Measurements from ENCODE around the gene B9D2. TPM values are rescaled to one million over a fixed set of nuclear protein-coding genes. Genes with fewer than 3 reads are reported as not detected.

B9D2 gene
- total and polyA plus RNA-seq, 2 of the 4 experiments (the other 2 are of a cell fraction) = 6.1 to 9.7 TPM

DNA sequence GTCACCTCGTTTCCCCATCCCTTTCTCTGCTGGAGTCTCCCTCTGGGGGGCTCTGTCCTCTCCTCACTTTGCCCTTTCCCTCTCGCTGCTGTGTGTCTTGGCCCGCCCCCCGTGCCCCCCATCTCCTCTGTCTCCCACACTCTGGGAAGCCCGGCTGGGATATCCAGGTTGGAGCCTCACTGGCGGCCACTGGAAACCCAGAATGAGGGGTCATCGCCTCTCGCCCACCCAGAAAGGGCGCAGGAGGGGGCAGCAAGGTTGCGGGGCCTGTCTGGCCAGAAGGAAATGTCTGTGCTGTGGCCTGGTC lies 38.4 kb downstream of the B9D2 start:
- Histone ChIP-seq H3K14ac (replicated peaks; ENCODE audit: low read depth, low read length) (peak overlapping the region; percentile 97), H4K8ac (ENCODE audit: low read depth in 2 of 2, low read length in 2 of 2) (peak overlapping the region; percentile 48 to 89; a peak in 2 of 4 replicates), H3K27me3 (ENCODE audit: control insufficient read depth, insufficient read depth, low read length) (no peaks in the 10 kb centered on the region), H4K5ac (ENCODE audit: low read depth, low read length) (peak overlapping the region; percentile 90), H3K56ac (ENCODE audit: extremely low read depth, insufficient read depth, low read length) (0 out of 2 replicates have a peak overlapping the region, but pooled peaks have one; percentile 22), H2AK9ac (replicated peaks; ENCODE audit: low read depth, low read length, poor library complexity) (peak overlapping the region; percentile 95), H3K23ac (ENCODE audit: low read depth, low read length) (peak overlapping the region; percentile 97), H3K4me3 (ENCODE audit: insufficient read depth, low read depth, low read length) (no peak overlapping the region), H2BK20ac (ENCODE audit: low read depth, low read length) (peak overlapping the region; percentile 89), H2BK15ac (ENCODE audit: low read depth, low read length) (peak overlapping the region; percentile 18; the same call in 1 of the 3 replicates), H2AFZ (replicated peaks; ENCODE audit: low read length, poor library complexity) (peak overlapping the region; percentile 69), H4K20me1 (ENCODE audit: insufficient read depth, low read length) (peaks cover 60% of the 10 kb centered on the region), H3K27ac (ENCODE audit: insufficient read depth, low read length) (peak overlapping the region; percentile 96), H2AK5ac (ENCODE audit: low read depth, low read length) (peak overlapping the region; percentile 100), H2BK5ac (ENCODE audit: low read depth, low read length, poor library complexity, severe bottlenecking) (peak overlapping the region; percentile 96), H3K18ac (ENCODE audit: low read depth, low read length) (peak overlapping the region; percentile 98), H3K79me1 (ENCODE audit: low read depth in 1 of 2, low read length in 2 of 2) (peaks cover 15 to 72% of the 10 kb centered on the region in 2 experiments), H4K91ac (ENCODE audit: insufficient read depth, low read depth, low read length) (peak overlapping the region; percentile 94), H3K4me2 (ENCODE audit: low read depth, low read length) (peak overlapping the region; percentile 56; the same call in 1 of the 2 replicates), H3K4ac (ENCODE audit: low read depth, low read length) (peak overlapping the region; percentile 99), H3K4me1 (ENCODE audit: control insufficient read depth, insufficient read depth, low read length) (peaks cover 63% of the 10 kb centered on the region), H3K9me3 (ENCODE audit: control insufficient read depth, insufficient read depth, low read length) (no peaks in the 10 kb centered on the region), H3K36me3 (ENCODE audit: control insufficient read depth, insufficient read depth, low read length) (peaks cover 25% of the 10 kb centered on the region), H3K9me1 (ENCODE audit: insufficient read depth, low read length) (peaks cover 42% of the 10 kb centered on the region), H3K9ac (ENCODE audit: low read depth, low read length) (peak overlapping the region; percentile 73), H2BK120ac (ENCODE audit: low read depth, low read length) (peak overlapping the region; percentile 99)
- WGBS, 2 experiments (ENCODE audit: extremely low coverage in 2 of 2, insufficient read length in 1 of 2) = 0% methylated on average over 3 of the region's 10 CpGs; no CpG with 5 or more reads in 1 of the 2 experiments
- ATAC-seq (ENCODE audit: low read depth) (no peak), DNase-seq (no peak)
- in situ Hi-C loops (cut with MboI; ENCODE audit: low sequenced_read_pairs) (no loop called here), intact Hi-C loops (cut with micrococcal nuclease) (no loop called here), dilution Hi-C loops (cut with HindIII; ENCODE audit: low sequenced_read_pairs, unreplicated experiment) (no loop called here)
- TF ChIP-seq, protein P1, sequence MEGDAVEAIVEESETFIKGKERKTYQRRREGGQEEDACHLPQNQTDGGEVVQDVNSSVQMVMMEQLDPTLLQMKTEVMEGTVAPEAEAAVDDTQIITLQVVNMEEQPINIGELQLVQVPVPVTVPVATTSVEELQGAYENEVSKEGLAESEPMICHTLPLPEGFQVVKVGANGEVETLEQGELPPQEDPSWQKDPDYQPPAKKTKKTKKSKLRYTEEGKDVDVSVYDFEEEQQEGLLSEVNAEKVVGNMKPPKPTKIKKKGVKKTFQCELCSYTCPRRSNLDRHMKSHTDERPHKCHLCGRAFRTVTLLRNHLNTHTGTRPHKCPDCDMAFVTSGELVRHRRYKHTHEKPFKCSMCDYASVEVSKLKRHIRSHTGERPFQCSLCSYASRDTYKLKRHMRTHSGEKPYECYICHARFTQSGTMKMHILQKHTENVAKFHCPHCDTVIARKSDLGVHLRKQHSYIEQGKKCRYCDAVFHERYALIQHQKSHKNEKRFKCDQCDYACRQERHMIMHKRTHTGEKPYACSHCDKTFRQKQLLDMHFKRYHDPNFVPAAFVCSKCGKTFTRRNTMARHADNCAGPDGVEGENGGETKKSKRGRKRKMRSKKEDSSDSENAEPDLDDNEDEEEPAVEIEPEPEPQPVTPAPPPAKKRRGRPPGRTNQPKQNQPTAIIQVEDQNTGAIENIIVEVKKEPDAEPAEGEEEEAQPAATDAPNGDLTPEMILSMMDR (conservative IDR thresholded peaks at IDR 0.05; ENCODE audit: low read depth, low read length) = no peak
- TF ChIP-seq FOS (IDR thresholded peaks at IDR 0.05; ENCODE audit: low read depth, low read length) (no peak), POLR2A (IDR thresholded peaks at IDR 0.05; ENCODE audit: low read depth, low read length) (no peak), CHD1 (IDR thresholded peaks at IDR 0.05; ENCODE audit: low read depth, low read length) (no peak), RCOR1 (IDR thresholded peaks at IDR 0.05; ENCODE audit: insufficient replicate concordance, low read length) (no peak), MAFK (IDR thresholded peaks at IDR 0.05; ENCODE audit: low read depth, low read length) (no peak), CEBPB (IDR thresholded peaks at IDR 0.05; ENCODE audit: low read depth, low read length) (no peak), RAD21 (IDR thresholded peaks at IDR 0.05; ENCODE audit: low read length) (no peak), BHLHE40 (IDR thresholded peaks at IDR 0.05; ENCODE audit: low read depth, low read length) (no peak), MAZ (IDR thresholded peaks at IDR 0.05; ENCODE audit: borderline replicate concordance, low read depth, low read length) (no peak), SMC3 (IDR thresholded peaks at IDR 0.05; ENCODE audit: low read depth, low read length) (no peak)
- POLR2A ChIA-PET (ENCODE audit: unreplicated experiment) = interaction anchor here (0.6 kb wide), 1 partner anchor 123 kb away, joined by 4 read pairs; no protein-coding TSS in a partner anchor
- BruUV-seq (replicated peaks) = no TSS peak
- CTCF ChIA-PET = no interaction called here

All from IMR-90 (cell line).